Subcutaneous preadipocyte (primary cell): Measurements from ENCODE around the gene OR51F2. TPM values are rescaled to one million over a fixed set of nuclear protein-coding genes. Genes with fewer than 3 reads are reported as not detected.

Experiments used
- total RNA-seq: library from RNA; depleted of rRNA; stranded (reverse); fragments of >200 nt; gene quantifications from 2 replicates; pipeline ENCODE4 v1.2.3, GENCODE V29; 2012

Gene OR51F2, protein sequence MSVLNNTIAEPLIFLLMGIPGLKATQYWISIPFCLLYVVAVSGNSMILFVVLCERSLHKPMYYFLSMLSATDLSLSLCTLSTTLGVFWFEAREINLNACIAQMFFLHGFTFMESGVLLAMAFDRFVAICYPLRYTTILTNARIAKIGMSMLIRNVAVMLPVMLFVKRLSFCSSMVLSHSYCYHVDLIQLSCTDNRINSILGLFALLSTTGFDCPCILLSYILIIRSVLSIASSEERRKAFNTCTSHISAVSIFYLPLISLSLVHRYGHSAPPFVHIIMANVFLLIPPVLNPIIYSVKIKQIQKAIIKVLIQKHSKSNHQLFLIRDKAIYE
- not detected in 2 replicates for total RNA-seq

GRCh38 chr11:4821021-4821420 is at the start of gene OR51F2:
Gene OR51F2 (plus strand): TSS chr11:4821321. CDS start chr11:4821422, 101 bp downstream.

DNA sequence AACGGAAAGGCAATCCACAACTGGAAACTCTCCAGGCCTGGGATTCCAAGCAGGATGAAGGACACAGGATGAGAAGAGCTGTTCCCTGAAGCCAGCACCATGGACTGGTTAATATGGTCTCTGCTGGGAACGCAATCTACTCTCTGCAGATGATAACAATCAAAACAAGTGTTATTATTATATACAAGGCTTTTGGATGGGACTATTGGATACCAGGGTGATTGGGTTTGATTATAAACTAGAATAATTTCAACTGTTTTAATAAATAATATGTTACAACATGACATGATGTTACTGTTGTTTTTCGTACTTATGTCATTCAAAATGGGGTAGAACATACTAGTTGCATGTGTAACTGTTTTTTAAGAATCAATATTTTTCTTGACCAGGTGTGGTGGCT is 16.8 kb upstream of the OR51F2 start, which contains the start of gene OR52R1:
OR52R1 (minus strand) TSS at position 101 of the 400 bp plus-strand sequence; CDS start at position 101, 0 bp downstream.

DNA sequence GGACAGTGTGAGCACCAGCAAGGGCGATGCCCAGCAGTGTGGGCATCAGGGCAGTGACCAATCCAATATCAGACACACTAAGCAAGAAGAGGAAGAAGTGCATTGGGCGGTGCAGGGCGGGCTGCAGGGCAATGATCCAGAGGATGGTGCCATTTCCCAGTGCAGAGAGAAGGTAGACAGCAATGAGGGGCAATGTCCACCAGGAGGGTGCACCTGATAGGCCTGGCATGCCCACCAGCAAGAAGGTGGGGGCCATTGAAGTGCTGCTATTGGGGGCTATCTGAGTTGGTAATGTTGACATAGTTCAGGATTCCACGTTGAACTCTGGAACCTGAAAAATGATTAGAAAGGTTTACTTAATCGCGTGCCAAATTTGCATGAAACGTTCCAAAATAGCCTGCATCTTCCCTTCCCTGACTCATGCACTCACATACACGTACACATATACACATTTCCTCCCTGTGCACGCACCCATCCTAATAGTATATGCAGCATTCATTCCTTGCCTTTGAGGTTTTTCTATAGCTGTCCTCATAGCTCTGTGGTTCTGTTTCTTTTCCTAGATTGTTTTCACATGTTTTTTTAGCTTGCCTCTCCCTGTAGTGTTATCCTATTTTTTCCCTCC is 27.9 kb downstream of the OR51F2 start, which contains the start of gene OR51S1:
OR51S1 (minus strand) TSS at position 301 of the 625 bp plus-strand sequence; CDS start at position 301, 0 bp downstream.

Other genes with a start within 250 kb of the OR51F2 start
- not detected in 2 replicates for gene OR52I2, start 239.6 kb upstream of the OR51F2 start, total RNA-seq
- gene OR52I1, start 227.3 kb upstream of the OR51F2 start, total RNA-seq = not detected in 2 replicates
- 7.0 and 8.0 TPM in 2 replicates for gene TRIM68, start 213.1 kb upstream of the OR51F2 start, total RNA-seq
- not detected in 2 replicates for gene OR51D1, start 183.8 kb upstream of the OR51F2 start, total RNA-seq
- gene OR51E1, start 177.3 kb upstream of the OR51F2 start, total RNA-seq = not detected in 2 replicates
- gene OR51E2, start 123.5 kb upstream of the OR51F2 start, total RNA-seq = not detected in 2 replicates
- not detected in 2 replicates for gene MMP26, start 116.5 kb upstream of the OR51F2 start, total RNA-seq
- not detected in 2 replicates for gene OR51F1, start 51.4 kb upstream of the OR51F2 start, total RNA-seq
- not detected in 2 replicates for gene OR52R1, start 16.9 kb upstream of the OR51F2 start, total RNA-seq
- not detected in 2 replicates for gene OR51S1, start 27.9 kb downstream of the OR51F2 start, total RNA-seq
- gene OR51T1, start 60.6 kb downstream of the OR51F2 start, total RNA-seq = not detected in 2 replicates
- gene OR51A7, start 82.5 kb downstream of the OR51F2 start, total RNA-seq = not detected in 2 replicates
- gene OR51G2, start 98.0 kb downstream of the OR51F2 start, total RNA-seq = not detected in 2 replicates
- gene OR51G1, start 103.0 kb downstream of the OR51F2 start, total RNA-seq = not detected in 2 replicates
- not detected in 2 replicates for gene OR51A4, start 126.3 kb downstream of the OR51F2 start, total RNA-seq
- not detected in 2 replicates for gene OR51A2, start 134.4 kb downstream of the OR51F2 start, total RNA-seq
- not detected in 2 replicates for gene OR51L1, start 173.5 kb downstream of the OR51F2 start, total RNA-seq
- not detected in 2 replicates for gene OR52J3, start 225.2 kb downstream of the OR51F2 start, total RNA-seq
- not detected in 2 replicates for gene OR52E2, start 238.3 kb downstream of the OR51F2 start, total RNA-seq
- gene OR52E1, start 248.3 kb downstream of the OR51F2 start, total RNA-seq = not detected in 2 replicates